ENCODE measurements around the gene ST3GAL3.

ST3GAL3 gene

GRCh38 chr1:43879414-43879813 is 172.1 kb downstream of the ST3GAL3 start:
- no peak for DNase-seq (ENCODE audit: extremely low read depth, insufficient read length)
- H3K27me3 ChIP-seq (replicated peaks; ENCODE audit: control insufficient read depth, insufficient read depth, low read length), result no peaks in the 10 kb centered on the region
- peaks cover 3% of the 10 kb centered on the region for H3K36me3 ChIP-seq (ENCODE audit: control insufficient read depth, insufficient read depth, low read length)
- no peak for TF ChIP-seq CTCF (IDR thresholded peaks at IDR 0.05; ENCODE audit: insufficient read depth, low read length, poor library complexity, severe bottlenecking)
- no peak overlapping the region for H3K4me3 ChIP-seq (replicated peaks; ENCODE audit: low read depth, low read length)

- Histone ChIP-seq H3K36me3 (ENCODE audit: control insufficient read depth, insufficient read depth, low read length) (peaks cover 3% of the 10 kb centered on the region), H3K27me3 (replicated peaks; ENCODE audit: control insufficient read depth, insufficient read depth, low read length) (no peaks in the 10 kb centered on the region), H3K4me3 (replicated peaks; ENCODE audit: low read depth, low read length) (no peak overlapping the region)
- no peak for TF ChIP-seq CTCF (IDR thresholded peaks at IDR 0.05; ENCODE audit: insufficient read depth, low read length, poor library complexity, severe bottlenecking)
- no peak for DNase-seq (ENCODE audit: extremely low read depth, insufficient read length)
Measured at GRCh38 chr1:43879996-43880395, 172.7 kb downstream of the ST3GAL3 start.

GRCh38 chr1:43880604-43881003 is 173.3 kb downstream of the ST3GAL3 start:
- Histone ChIP-seq H3K36me3 (ENCODE audit: control insufficient read depth, insufficient read depth, low read length) (peaks cover 3% of the 10 kb centered on the region), H3K4me3 (replicated peaks; ENCODE audit: low read depth, low read length) (no peak overlapping the region), H3K27me3 (replicated peaks; ENCODE audit: control insufficient read depth, insufficient read depth, low read length) (no peaks in the 10 kb centered on the region)
- DNase-seq (ENCODE audit: extremely low read depth, insufficient read length), result no peak
- no peak for TF ChIP-seq CTCF (IDR thresholded peaks at IDR 0.05; ENCODE audit: insufficient read depth, low read length, poor library complexity, severe bottlenecking)

GRCh38 chr1:43881415-43881814 is 174.1 kb downstream of the ST3GAL3 start:
- Histone ChIP-seq H3K4me3 (replicated peaks; ENCODE audit: low read depth, low read length) (no peak overlapping the region), H3K27me3 (replicated peaks; ENCODE audit: control insufficient read depth, insufficient read depth, low read length) (no peaks in the 10 kb centered on the region), H3K36me3 (ENCODE audit: control insufficient read depth, insufficient read depth, low read length) (peaks cover 3% of the 10 kb centered on the region)
- DNase-seq (ENCODE audit: extremely low read depth, insufficient read length), result no peak
- no peak for TF ChIP-seq CTCF (IDR thresholded peaks at IDR 0.05; ENCODE audit: insufficient read depth, low read length, poor library complexity, severe bottlenecking)

DNA sequence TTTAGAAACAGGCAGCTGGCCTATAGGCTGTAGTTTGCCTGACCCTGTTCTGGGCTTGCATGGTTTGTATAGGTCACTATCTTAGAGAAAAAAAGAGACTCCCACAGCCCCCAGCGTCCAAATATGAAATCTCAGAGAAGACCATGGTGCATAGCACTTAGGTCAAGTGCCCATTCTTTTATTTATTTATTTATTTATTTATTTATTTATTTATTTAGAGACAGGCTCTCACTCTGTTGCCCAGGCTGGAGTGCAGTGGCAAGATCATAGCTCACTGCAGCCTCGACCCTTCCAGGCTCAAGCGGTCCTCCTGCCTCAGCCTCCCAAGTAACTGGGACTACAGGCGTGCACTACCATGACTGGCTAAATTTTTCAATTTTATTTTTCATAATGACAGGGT is 175.4 kb downstream of the ST3GAL3 start:
- H3K4me3 ChIP-seq (replicated peaks; ENCODE audit: low read depth, low read length), result no peak overlapping the region
- no peaks in the 10 kb centered on the region for H3K27me3 ChIP-seq (replicated peaks; ENCODE audit: control insufficient read depth, insufficient read depth, low read length)
- no peak for DNase-seq (ENCODE audit: extremely low read depth, insufficient read length)
- peaks cover 3% of the 10 kb centered on the region for H3K36me3 ChIP-seq (ENCODE audit: control insufficient read depth, insufficient read depth, low read length)
- no peak for TF ChIP-seq CTCF (IDR thresholded peaks at IDR 0.05; ENCODE audit: insufficient read depth, low read length, poor library complexity, severe bottlenecking)

DNA sequence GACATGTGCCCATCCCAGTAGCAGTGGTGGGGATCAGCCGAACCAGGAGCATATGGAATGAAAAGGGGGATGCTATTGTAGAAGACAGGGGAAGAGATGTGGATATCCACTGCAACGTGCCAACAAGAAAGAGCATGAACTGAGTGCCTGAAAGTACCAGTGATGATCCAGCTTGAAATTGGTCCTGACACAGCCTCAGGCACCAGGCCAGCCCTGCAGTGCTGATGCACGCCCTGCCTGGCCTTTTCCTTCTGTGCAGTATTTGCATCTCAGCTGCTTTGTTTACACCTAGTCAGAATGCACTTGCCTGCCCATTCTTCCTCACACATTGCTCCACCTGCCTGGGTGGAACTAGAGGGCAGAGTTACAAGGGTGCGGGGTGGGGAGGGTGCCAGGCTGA is 176.0 kb downstream of the ST3GAL3 start:
- Histone ChIP-seq H3K27me3 (replicated peaks; ENCODE audit: control insufficient read depth, insufficient read depth, low read length) (no peaks in the 10 kb centered on the region), H3K4me3 (replicated peaks; ENCODE audit: low read depth, low read length) (no peak overlapping the region), H3K36me3 (ENCODE audit: control insufficient read depth, insufficient read depth, low read length) (peaks cover 3% of the 10 kb centered on the region)
- no peak for TF ChIP-seq CTCF (IDR thresholded peaks at IDR 0.05; ENCODE audit: insufficient read depth, low read length, poor library complexity, severe bottlenecking)
- no peak for DNase-seq (ENCODE audit: extremely low read depth, insufficient read length)

Measured in GM06990 (cell line).